IMR-90 (cell line): ENCODE measurements around the gene PTPRU. TPM values are rescaled to one million over a fixed set of nuclear protein-coding genes. Genes with fewer than 3 reads are reported as not detected.
A peak's percentile ranks its signal among the peaks of the same experiment; 100 is the strongest.

Source experiments
- ATAC-seq: fragments of 200-7000 bp; cut with Tn5 transposase; 2 replicates; pipeline ENCODE4 v1.9.1; 2020; ENCODE audit warnings: low read depth, mild to moderate bottlenecking, moderate library complexity
- BruUV-seq: library from RNA; stranded (reverse); fragments of 400-500 nt; replicated peaks from 2 replicates; lab custom pipeline; 2021; lab: Mats Ljungman, UMichigan
- CTCF ChIA-PET: fragments of 300-600 bp; formaldehyde crosslinking; extraction: SDS; loops from one replicate; lab custom pipeline; 2021; ENCODE audit warnings: antibody characterized with exemption; lab: Yijun Ruan, JAX
- POLR2A ChIA-PET: fragments of 300-600 bp; sonication (Branson Sonifier 250); formaldehyde crosslinking; loops from one replicate; lab custom pipeline; 2022; ENCODE audit warnings: antibody characterized with exemption; ENCODE audit not compliant: unreplicated experiment; lab: Charles Lee
- DNase-seq: peaks from one replicate; pipeline ENCODE4 v3.0.0; 2013
- H2AFZ ChIP-seq: replicated peaks from 2 replicates; pipeline ENCODE3; 2013; ENCODE audit warnings: low read length, mild to moderate bottlenecking; ENCODE audit not compliant: poor library complexity
- H2AK5ac ChIP-seq: 2 replicates; pipeline ENCODE4 v1.6.1; 2013; ENCODE audit warnings: low read depth, low read length, inconsistent platforms
- H2AK9ac ChIP-seq: replicated peaks from 2 replicates; pipeline ENCODE3; 2013; ENCODE audit warnings: mild to moderate bottlenecking, low read depth, low read length, moderate library complexity; ENCODE audit not compliant: poor library complexity
- H2BK120ac ChIP-seq: 2 replicates; pipeline ENCODE4 v1.6.1; 2013; ENCODE audit warnings: low read depth, low read length, inconsistent platforms
- H2BK15ac ChIP-seq: 3 replicates; pipeline ENCODE4 v1.6.1; 2013; ENCODE audit warnings: low read depth, low read length, inconsistent platforms
- H2BK20ac ChIP-seq: 2 replicates; pipeline ENCODE4 v1.6.1; 2013; ENCODE audit warnings: low read depth, mild to moderate bottlenecking, inconsistent platforms, low read length, moderate library complexity
- H2BK5ac ChIP-seq: 2 replicates; pipeline ENCODE4 v1.6.1; 2013; ENCODE audit warnings: mild to moderate bottlenecking, low read depth, low read length, inconsistent platforms; ENCODE audit not compliant: poor library complexity, severe bottlenecking
- H3K14ac ChIP-seq: replicated peaks from 2 replicates; pipeline ENCODE4 v1.6.1; 2013; ENCODE audit warnings: low read depth, low read length, inconsistent platforms
- H3K18ac ChIP-seq: 2 replicates; pipeline ENCODE4 v1.6.1; 2013; ENCODE audit warnings: low read depth, low read length, control low read depth
- H3K23ac ChIP-seq: 2 replicates; pipeline ENCODE4 v1.6.1; 2013; ENCODE audit warnings: low read depth, low read length, inconsistent platforms
- H3K27ac ChIP-seq: 2 replicates; pipeline ENCODE4 v1.5.1; 2013; ENCODE audit warnings: mild to moderate bottlenecking, control low read depth, low read length; ENCODE audit not compliant: insufficient read depth
- H3K27me3 ChIP-seq: 2 replicates; pipeline ENCODE4 v1.6.1; 2013; ENCODE audit warnings: low read length; ENCODE audit not compliant: control insufficient read depth, insufficient read depth
- H3K36me3 ChIP-seq: 2 replicates; pipeline ENCODE4 v1.6.1; 2013; ENCODE audit warnings: low read length, mixed read lengths; ENCODE audit not compliant: control insufficient read depth, insufficient read depth
- H3K4ac ChIP-seq: 2 replicates; pipeline ENCODE4 v1.6.1; 2013; ENCODE audit warnings: low read depth, low read length, inconsistent platforms
- H3K4me1 ChIP-seq: 2 replicates; pipeline ENCODE4 v1.6.1; 2013; ENCODE audit warnings: low read length, mixed read lengths; ENCODE audit not compliant: control insufficient read depth, insufficient read depth
- H3K4me2 ChIP-seq: 2 replicates; pipeline ENCODE4 v1.6.1; 2013; ENCODE audit warnings: low read depth, mild to moderate bottlenecking, control low read depth, low read length, moderate library complexity
- H3K4me3 ChIP-seq: 2 replicates; pipeline ENCODE4 v1.5.1; 2013; ENCODE audit warnings: low read depth, mild to moderate bottlenecking, control low read depth, low read length, moderate library complexity; ENCODE audit not compliant: insufficient read depth
- H3K56ac ChIP-seq: 2 replicates; pipeline ENCODE4 v1.6.1; 2013; ENCODE audit warnings: low read length, inconsistent platforms; ENCODE audit not compliant: insufficient read depth; ENCODE audit errors: extremely low read depth
- H3K79me1 ChIP-seq, 2 experiments: 2 replicates each; pipeline ENCODE4 v1.6.1; 2013; ENCODE audit warnings: low read length in 2 of 2, inconsistent platforms in 1 of 2, low read depth in 1 of 2
- H3K9ac ChIP-seq: 2 replicates; pipeline ENCODE4 v1.6.1; 2013; ENCODE audit warnings: low read depth, low read length, control low read depth
- H3K9me1 ChIP-seq: 2 replicates; pipeline ENCODE4 v1.6.1; 2013; ENCODE audit warnings: low read length, inconsistent platforms; ENCODE audit not compliant: insufficient read depth
- H3K9me3 ChIP-seq: 2 replicates; pipeline ENCODE4 v1.6.1; 2013; ENCODE audit warnings: low read length; ENCODE audit not compliant: control insufficient read depth, insufficient read depth
- H4K20me1 ChIP-seq: 2 replicates; pipeline ENCODE4 v1.6.1; 2013; ENCODE audit warnings: low read length, inconsistent platforms; ENCODE audit not compliant: insufficient read depth
- H4K5ac ChIP-seq: 2 replicates; pipeline ENCODE4 v1.6.1; 2013; ENCODE audit warnings: mild to moderate bottlenecking, low read depth, low read length, control low read depth
- H4K8ac ChIP-seq, 2 experiments: 2 replicates each; pipeline ENCODE4 v1.6.1; 2013; ENCODE audit warnings: low read depth in 2 of 2, low read length in 2 of 2, control low read depth in 1 of 2, inconsistent platforms in 1 of 2
- H4K91ac ChIP-seq: 2 replicates; pipeline ENCODE4 v1.6.1; 2013; ENCODE audit warnings: low read depth, low read length, inconsistent platforms; ENCODE audit not compliant: insufficient read depth
- BHLHE40 ChIP-seq: fragments of 150-350 bp; IDR thresholded peaks from 2 replicates; pipeline ENCODE4 v1.6.1; 2016; ENCODE audit warnings: mild to moderate bottlenecking, low read depth, low read length
- CEBPB ChIP-seq: IDR thresholded peaks from 2 replicates; pipeline ENCODE4 v1.6.1; 2012; ENCODE audit warnings: low read depth, low read length, improper control_type of control experiment
- CHD1 ChIP-seq: IDR thresholded peaks from 2 replicates; pipeline ENCODE4 v1.6.1; 2012; ENCODE audit warnings: low read depth, low read length, improper control_type of control experiment
- FOS ChIP-seq: fragments of 150-350 bp; IDR thresholded peaks from 2 replicates; pipeline ENCODE4 v1.6.1; 2016; ENCODE audit warnings: low read depth, low read length
- MAFK ChIP-seq: IDR thresholded peaks from 2 replicates; pipeline ENCODE4 v1.6.1; 2012; ENCODE audit warnings: low read depth, low read length, improper control_type of control experiment
- MAZ ChIP-seq: IDR thresholded peaks from 2 replicates; pipeline ENCODE4 v1.6.1; 2012; ENCODE audit warnings: low read depth, mild to moderate bottlenecking, low read length, improper control_type of control experiment, moderate library complexity, borderline replicate concordance
- MXI1 ChIP-seq: IDR thresholded peaks from 2 replicates; pipeline ENCODE4 v1.6.1; 2012; ENCODE audit warnings: low read depth, mild to moderate bottlenecking, low read length, moderate library complexity, borderline replicate concordance
- NFE2L2 ChIP-seq: fragments of 150-350 bp; IDR thresholded peaks from 2 replicates; pipeline ENCODE4 v1.6.1; 2016; ENCODE audit warnings: low read depth, mild to moderate bottlenecking, low read length
- POLR2A ChIP-seq: IDR thresholded peaks from 2 replicates; pipeline ENCODE4 v1.6.1; 2012; ENCODE audit warnings: mild to moderate bottlenecking, low read depth, low read length
- RAD21 ChIP-seq: IDR thresholded peaks from 2 replicates; pipeline ENCODE4 v1.6.1; 2012; ENCODE audit warnings: low read length, improper control_type of control experiment
- RCOR1 ChIP-seq: IDR thresholded peaks from 2 replicates; pipeline ENCODE4 v1.6.1; 2012; ENCODE audit warnings: mild to moderate bottlenecking, low read length, improper control_type of control experiment; ENCODE audit not compliant: insufficient replicate concordance
- RFX5 ChIP-seq: IDR thresholded peaks from 2 replicates; pipeline ENCODE4 v1.8.0; 2012; ENCODE audit warnings: low read depth, mild to moderate bottlenecking, low read length, moderate library complexity
- SMC3 ChIP-seq: fragments of 150-350 bp; IDR thresholded peaks from 2 replicates; pipeline ENCODE4 v1.6.1; 2016; ENCODE audit warnings: low read depth, mild to moderate bottlenecking, antibody characterized with exemption, low read length, moderate library complexity
- WGBS, 2 experiments: methylation state at CpG; one replicate each; pipeline versions ENCODE4 v1.1.5 to v1.1.7; 2013; ENCODE audit warnings: missing lambda C conversion rate in 2 of 2; ENCODE audit not compliant: insufficient read length in 1 of 2; ENCODE audit errors: extremely low coverage in 2 of 2; 5-methylcytosine and 5-hydroxymethylcytosine counted together
- dilution Hi-C: fragments of 300-500 bp; cut with HindIII; formaldehyde crosslinking; loops from one replicate; pipeline ENCODE4 v1.14.3; 2018; ENCODE audit warnings: low sequenced_read_pairs; ENCODE audit not compliant: unreplicated experiment
- in situ Hi-C: fragments of 300-500 bp; cut with MboI; formaldehyde crosslinking; loops from 3 replicates; pipeline ENCODE4 v1.14.3; 2019; ENCODE audit warnings: low sequenced_read_pairs, inconsistent platforms, mixed read lengths
- intact Hi-C: fragments of 100-400 bp; cut with micrococcal nuclease; formaldehyde crosslinking; loops from 2 replicates; pipeline ENCODE4 v1.10.0; 2022
- polyA plus RNA-seq, 3 experiments: library from polyadenylated mRNA; depleted of rRNA; stranded (reverse); fragments of >200 nt; gene quantifications; 2 replicates each; pipeline ENCODE4 v1.2.3, GENCODE V29; 2012; ENCODE audit warnings: low replicate concordance in 1 of 3
- total RNA-seq: library from RNA; depleted of rRNA; stranded (reverse); fragments of >200 nt; gene quantifications from 2 replicates; pipeline ENCODE4 v1.2.3, GENCODE V29; 2012
- TF ChIP-seq, protein P1 (sequence below): fragments of 150-350 bp; IDR thresholded peaks from 2 replicates; pipeline ENCODE4 v1.6.1; 2017; ENCODE audit warnings: mild to moderate bottlenecking, antibody characterized with exemption, low read length, low read depth
- TF ChIP-seq, protein P2 (sequence below): conservative IDR thresholded peaks from 2 replicates; pipeline ENCODE4 v1.5.1; 2012; ENCODE audit warnings: mild to moderate bottlenecking, low read depth, low read length, improper control_type of control experiment
- TF ChIP-seq, protein P3 (sequence below): fragments of 150-350 bp; IDR thresholded peaks from 2 replicates; pipeline ENCODE4 v1.6.1; 2016; ENCODE audit warnings: low read depth, mild to moderate bottlenecking, low read length, moderate library complexity, borderline replicate concordance

Gene PTPRU
- total and polyA plus RNA-seq, 2 of the 4 experiments (the other 2 are of a cell fraction): 7.0 to 10.7 TPM

DNA sequence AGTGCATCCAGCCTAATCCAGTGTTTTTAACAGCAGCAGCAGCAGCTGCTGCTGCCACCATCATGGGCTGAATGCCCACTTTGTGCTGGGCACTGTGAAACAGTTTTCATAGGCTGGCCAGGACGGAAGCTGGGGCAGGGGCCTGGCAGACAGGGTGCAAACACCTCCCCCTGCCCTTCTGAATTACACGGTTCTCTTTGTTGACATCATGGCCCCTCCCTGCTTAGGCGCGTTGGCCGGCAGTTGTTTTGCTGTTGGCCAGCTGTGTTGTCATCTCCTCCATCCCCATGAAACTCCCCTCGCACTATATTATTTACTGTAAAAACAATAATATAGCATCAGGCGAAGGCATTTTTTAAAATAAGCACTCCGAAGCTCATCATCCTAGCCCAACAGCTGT, 33.1 kb downstream of the PTPRU start:
- Histone ChIP-seq H3K79me1 (no peaks in the 10 kb centered on the region), H3K23ac (no peak overlapping the region), H3K27ac (no peak overlapping the region), H2BK20ac (no peak overlapping the region), H2AK9ac (no peak overlapping the region), H2BK5ac (no peak overlapping the region), H3K9me1 (no peaks in the 10 kb centered on the region; the same call in 1 of the 2 replicates), H4K8ac (no peak overlapping the region), H3K14ac (no peak overlapping the region), H3K9ac (no peak overlapping the region), H2BK120ac (no peak overlapping the region), H2BK15ac (no peak overlapping the region), H3K18ac (no peak overlapping the region), H4K20me1 (no peaks in the 10 kb centered on the region; the same call in 1 of the 2 replicates), H3K4me3 (no peak overlapping the region), H3K36me3 (no peaks in the 10 kb centered on the region), H3K4me2 (no peak overlapping the region), H4K5ac (no peak overlapping the region), H2AFZ (peak overlapping the region; percentile 18), H3K56ac (no peak overlapping the region), H3K27me3 (no peaks in the 10 kb centered on the region), H3K4ac (no peak overlapping the region), H2AK5ac (no peak overlapping the region), H3K4me1 (peaks cover 10% of the 10 kb centered on the region; the same call in 1 of the 2 replicates), H4K91ac (no peak overlapping the region), H3K9me3 (no peaks in the 10 kb centered on the region)
- in situ Hi-C loops: no loop called here
- no peak for TF ChIP-seq CEBPB
- TF ChIP-seq FOS: no peak
- no peak for TF ChIP-seq POLR2A
- TF ChIP-seq, protein P1, sequence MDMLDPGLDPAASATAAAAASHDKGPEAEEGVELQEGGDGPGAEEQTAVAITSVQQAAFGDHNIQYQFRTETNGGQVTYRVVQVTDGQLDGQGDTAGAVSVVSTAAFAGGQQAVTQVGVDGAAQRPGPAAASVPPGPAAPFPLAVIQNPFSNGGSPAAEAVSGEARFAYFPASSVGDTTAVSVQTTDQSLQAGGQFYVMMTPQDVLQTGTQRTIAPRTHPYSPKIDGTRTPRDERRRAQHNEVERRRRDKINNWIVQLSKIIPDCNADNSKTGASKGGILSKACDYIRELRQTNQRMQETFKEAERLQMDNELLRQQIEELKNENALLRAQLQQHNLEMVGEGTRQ: no peak
- no peak for TF ChIP-seq RAD21
- TF ChIP-seq, protein P2, sequence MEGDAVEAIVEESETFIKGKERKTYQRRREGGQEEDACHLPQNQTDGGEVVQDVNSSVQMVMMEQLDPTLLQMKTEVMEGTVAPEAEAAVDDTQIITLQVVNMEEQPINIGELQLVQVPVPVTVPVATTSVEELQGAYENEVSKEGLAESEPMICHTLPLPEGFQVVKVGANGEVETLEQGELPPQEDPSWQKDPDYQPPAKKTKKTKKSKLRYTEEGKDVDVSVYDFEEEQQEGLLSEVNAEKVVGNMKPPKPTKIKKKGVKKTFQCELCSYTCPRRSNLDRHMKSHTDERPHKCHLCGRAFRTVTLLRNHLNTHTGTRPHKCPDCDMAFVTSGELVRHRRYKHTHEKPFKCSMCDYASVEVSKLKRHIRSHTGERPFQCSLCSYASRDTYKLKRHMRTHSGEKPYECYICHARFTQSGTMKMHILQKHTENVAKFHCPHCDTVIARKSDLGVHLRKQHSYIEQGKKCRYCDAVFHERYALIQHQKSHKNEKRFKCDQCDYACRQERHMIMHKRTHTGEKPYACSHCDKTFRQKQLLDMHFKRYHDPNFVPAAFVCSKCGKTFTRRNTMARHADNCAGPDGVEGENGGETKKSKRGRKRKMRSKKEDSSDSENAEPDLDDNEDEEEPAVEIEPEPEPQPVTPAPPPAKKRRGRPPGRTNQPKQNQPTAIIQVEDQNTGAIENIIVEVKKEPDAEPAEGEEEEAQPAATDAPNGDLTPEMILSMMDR: no peak
- TF ChIP-seq NFE2L2: no peak
- TF ChIP-seq MAZ: no peak
- TF ChIP-seq, protein P3, sequence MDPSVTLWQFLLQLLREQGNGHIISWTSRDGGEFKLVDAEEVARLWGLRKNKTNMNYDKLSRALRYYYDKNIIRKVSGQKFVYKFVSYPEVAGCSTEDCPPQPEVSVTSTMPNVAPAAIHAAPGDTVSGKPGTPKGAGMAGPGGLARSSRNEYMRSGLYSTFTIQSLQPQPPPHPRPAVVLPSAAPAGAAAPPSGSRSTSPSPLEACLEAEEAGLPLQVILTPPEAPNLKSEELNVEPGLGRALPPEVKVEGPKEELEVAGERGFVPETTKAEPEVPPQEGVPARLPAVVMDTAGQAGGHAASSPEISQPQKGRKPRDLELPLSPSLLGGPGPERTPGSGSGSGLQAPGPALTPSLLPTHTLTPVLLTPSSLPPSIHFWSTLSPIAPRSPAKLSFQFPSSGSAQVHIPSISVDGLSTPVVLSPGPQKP: no peak
- no peak for TF ChIP-seq MXI1
- no peak for TF ChIP-seq CHD1
- no peak for TF ChIP-seq SMC3
- no peak for TF ChIP-seq RCOR1
- TF ChIP-seq MAFK: no peak
- TF ChIP-seq BHLHE40: no peak
- no peak for TF ChIP-seq RFX5
- CTCF ChIA-PET: no interaction called here
- BruUV-seq: no TSS peak
- no peak for DNase-seq
- no peak for ATAC-seq
- intact Hi-C loops: no loop called here
- dilution Hi-C loops: no loop called here
- POLR2A ChIA-PET: interaction anchor here (0.7 kb wide), 1 partner anchor 12 kb away, joined by 12 read pairs; no protein-coding TSS in a partner anchor
- 43% methylated on average over 1 of the region's 8 CpGs; no CpG with 5 or more reads in 1 of the 2 experiments for WGBS, 2 experiments
